ENCODE data around the gene KIAA1328. TPM values are rescaled to one million over a fixed set of nuclear protein-coding genes. Genes with fewer than 3 reads are reported as not detected.

The KIAA1328 gene
- total and polyA plus RNA-seq, 2 donors (not counting 3 experiments of a cell fraction or from before 2014, with no cell fraction given): 2.7 to 6.5 TPM

GRCh38 chr18:37225279-37225678 lies 396.4 kb downstream of the KIAA1328 start:
- H3K4me2 ChIP-seq (ENCODE audit: insufficient read depth, low read length): no peak overlapping the region
- dilution Hi-C loops (cut with MboI; ENCODE audit: extremely low pct_ligation_motif_present, low sequenced_read_pairs) (no loop called here), intact Hi-C loops (cut with micrococcal nuclease) (no loop called here)
- H3K36me3 ChIP-seq (ENCODE audit: control insufficient read depth in 2 of 2, extremely low read depth in 1 of 2, insufficient read depth in 2 of 2, low read length in 2 of 2): no peaks in the 10 kb centered on the region
- H3K4me1 ChIP-seq (ENCODE audit: control insufficient read depth, extremely low read depth, insufficient read depth, low read length): no peaks in the 10 kb centered on the region
- ChIA-PET CTCF (no interaction called here), POLR2A (no interaction called here)
- TF ChIP-seq, protein P1, sequence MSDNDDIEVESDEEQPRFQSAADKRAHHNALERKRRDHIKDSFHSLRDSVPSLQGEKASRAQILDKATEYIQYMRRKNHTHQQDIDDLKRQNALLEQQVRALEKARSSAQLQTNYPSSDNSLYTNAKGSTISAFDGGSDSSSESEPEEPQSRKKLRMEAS (IDR thresholded peaks at IDR 0.05; ENCODE audit: insufficient read depth, insufficient read length): no peak
- no peak for TF ChIP-seq POLR2AphosphoS5 (IDR thresholded peaks at IDR 0.05; ENCODE audit: insufficient read depth, low read depth, low read length)
- no peak for TF ChIP-seq MYC (IDR thresholded peaks at IDR 0.05; ENCODE audit: low read depth, low read length)
- TF ChIP-seq JUN (IDR thresholded peaks at IDR 0.05; ENCODE audit: borderline replicate concordance, insufficient read depth, insufficient read length, low read depth): no peak
- no peak for TF ChIP-seq POLR2A (IDR thresholded peaks at IDR 0.05; ENCODE audit: low read depth, low read length)
- no peaks in the 10 kb centered on the region for H3K9me1 ChIP-seq (replicated peaks; ENCODE audit: control insufficient read depth, extremely low read depth, insufficient read depth, low read length)
- no peak for FAIRE-seq
- no peaks in the 10 kb centered on the region for H3K9me3 ChIP-seq (replicated peaks; ENCODE audit: control insufficient read depth, insufficient read depth, low read length)
- no peak overlapping the region for H3K27ac ChIP-seq (ENCODE audit: insufficient read depth, low read depth, low read length)
- DNase-seq (ENCODE audit: low read depth, low spot score): no peak
- H3K4me3 ChIP-seq (replicated peaks in 1 of 3; ENCODE audit: insufficient read depth in 1 of 3, low read depth in 1 of 3, low read length in 3 of 3): no peak overlapping the region
- no peak overlapping the region for H3K9ac ChIP-seq (replicated peaks; ENCODE audit: extremely low read depth, insufficient read depth, low read length)
- BruUV-seq (replicated peaks): no TSS peak
- no peaks in the 10 kb centered on the region for H4K20me1 ChIP-seq (replicated peaks; ENCODE audit: control insufficient read depth, extremely low read depth, insufficient read depth, low read length)
- no peaks in the 10 kb centered on the region for H3K79me2 ChIP-seq (ENCODE audit: control insufficient read depth, insufficient read depth, low read length)
- H2AFZ ChIP-seq (ENCODE audit: low read depth, low read length): no peak overlapping the region
- H3K27me3 ChIP-seq (ENCODE audit: control insufficient read depth in 2 of 2, insufficient read depth in 2 of 2, low read length in 2 of 2): no peaks in the 10 kb centered on the region

- dilution Hi-C loops (cut with MboI; ENCODE audit: extremely low pct_ligation_motif_present, low sequenced_read_pairs): no loop called here
- POLR2A ChIA-PET: no interaction called here
Observed at GRCh38 chr18:37230768-37231167, 401.8 kb downstream of the KIAA1328 start.

More at GRCh38 chr18:37230768-37231167, 401.8 kb downstream of the KIAA1328 start:
- no peak for TF ChIP-seq GATA2 (IDR thresholded peaks at IDR 0.05; ENCODE audit: insufficient read depth, insufficient read length, low read depth, low read length)
- TF ChIP-seq, protein P2, sequence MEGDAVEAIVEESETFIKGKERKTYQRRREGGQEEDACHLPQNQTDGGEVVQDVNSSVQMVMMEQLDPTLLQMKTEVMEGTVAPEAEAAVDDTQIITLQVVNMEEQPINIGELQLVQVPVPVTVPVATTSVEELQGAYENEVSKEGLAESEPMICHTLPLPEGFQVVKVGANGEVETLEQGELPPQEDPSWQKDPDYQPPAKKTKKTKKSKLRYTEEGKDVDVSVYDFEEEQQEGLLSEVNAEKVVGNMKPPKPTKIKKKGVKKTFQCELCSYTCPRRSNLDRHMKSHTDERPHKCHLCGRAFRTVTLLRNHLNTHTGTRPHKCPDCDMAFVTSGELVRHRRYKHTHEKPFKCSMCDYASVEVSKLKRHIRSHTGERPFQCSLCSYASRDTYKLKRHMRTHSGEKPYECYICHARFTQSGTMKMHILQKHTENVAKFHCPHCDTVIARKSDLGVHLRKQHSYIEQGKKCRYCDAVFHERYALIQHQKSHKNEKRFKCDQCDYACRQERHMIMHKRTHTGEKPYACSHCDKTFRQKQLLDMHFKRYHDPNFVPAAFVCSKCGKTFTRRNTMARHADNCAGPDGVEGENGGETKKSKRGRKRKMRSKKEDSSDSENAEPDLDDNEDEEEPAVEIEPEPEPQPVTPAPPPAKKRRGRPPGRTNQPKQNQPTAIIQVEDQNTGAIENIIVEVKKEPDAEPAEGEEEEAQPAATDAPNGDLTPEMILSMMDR (IDR thresholded peaks at IDR 0.05; ENCODE audit: extremely low read depth in 1 of 2, insufficient read depth in 1 of 2, low read depth in 1 of 2, low read length in 2 of 2): no peak
- CTCF ChIA-PET: no interaction called here
- no peaks in the 10 kb centered on the region for H3K9me3 ChIP-seq (replicated peaks; ENCODE audit: control insufficient read depth, insufficient read depth, low read length)
- H3K27me3 ChIP-seq (ENCODE audit: control insufficient read depth in 2 of 2, insufficient read depth in 2 of 2, low read length in 2 of 2): no peaks in the 10 kb centered on the region
- BruUV-seq (replicated peaks): no TSS peak
- H2AFZ ChIP-seq (ENCODE audit: low read depth, low read length): no peak overlapping the region
- no peak overlapping the region for H3K27ac ChIP-seq (ENCODE audit: insufficient read depth, low read depth, low read length)
- no peak for DNase-seq (ENCODE audit: low read depth, low spot score)
- H3K4me3 ChIP-seq (replicated peaks in 1 of 3; ENCODE audit: insufficient read depth in 1 of 3, low read depth in 1 of 3, low read length in 3 of 3): no peak overlapping the region
- H3K4me2 ChIP-seq (ENCODE audit: insufficient read depth, low read length): no peak overlapping the region
- no peak overlapping the region for H3K9ac ChIP-seq (replicated peaks; ENCODE audit: extremely low read depth, insufficient read depth, low read length)
- no peaks in the 10 kb centered on the region for H3K79me2 ChIP-seq (ENCODE audit: control insufficient read depth, insufficient read depth, low read length)
- no peaks in the 10 kb centered on the region for H4K20me1 ChIP-seq (replicated peaks; ENCODE audit: control insufficient read depth, extremely low read depth, insufficient read depth, low read length)
- intact Hi-C loops (cut with micrococcal nuclease): no loop called here
- no peak for FAIRE-seq
- H3K4me1 ChIP-seq (ENCODE audit: control insufficient read depth, extremely low read depth, insufficient read depth, low read length): no peaks in the 10 kb centered on the region
- H3K36me3 ChIP-seq (ENCODE audit: control insufficient read depth in 2 of 2, extremely low read depth in 1 of 2, insufficient read depth in 2 of 2, low read length in 2 of 2): no peaks in the 10 kb centered on the region
- H3K9me1 ChIP-seq (replicated peaks; ENCODE audit: control insufficient read depth, extremely low read depth, insufficient read depth, low read length): no peaks in the 10 kb centered on the region
